Activated CD4-positive, alpha-beta T cell treated with anti-CD3 and anti-CD28 coated beads, Interleukin-2, amount 50 U/mL, for 24 hours (primary cell): ENCODE results near the gene ASPG.

ENCODE experiments used
- DNase-seq, 2 donors: peaks; one replicate each; pipeline ENCODE4 v3.0.0-alpha.2; 2020; ENCODE audit warnings: low read depth in 1 of 2, low spot score in 1 of 2

The ASPG gene

DNA sequence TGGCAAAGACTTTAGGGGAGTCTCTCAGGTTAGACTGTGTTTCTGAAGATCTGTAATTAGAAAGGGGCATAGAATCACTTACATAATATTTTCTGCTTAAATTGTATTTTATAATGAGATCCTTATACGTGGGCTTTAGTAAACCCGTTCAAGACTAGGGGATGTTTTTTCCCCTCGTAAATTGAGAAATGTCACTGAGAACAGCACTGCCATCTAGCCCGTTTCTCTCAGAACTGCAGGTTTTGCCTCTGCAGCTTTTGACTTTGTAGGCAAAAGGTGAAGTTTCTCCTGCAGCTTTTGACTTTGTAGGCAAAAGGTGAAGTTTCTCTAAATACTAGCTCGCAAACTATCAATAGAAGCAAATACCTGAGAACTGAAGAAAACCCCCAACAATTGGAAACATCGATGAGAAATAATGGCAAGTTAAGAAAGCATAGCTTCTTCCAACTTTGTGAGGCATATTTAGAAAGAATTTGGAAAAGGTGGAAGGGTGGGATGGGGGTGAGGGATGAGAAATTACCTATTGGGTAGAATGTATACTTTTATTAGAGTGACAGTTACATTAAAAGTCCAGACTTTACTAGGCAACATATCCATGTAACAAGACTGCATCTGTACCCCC is 9.9 kb upstream of the ASPG start:
- no peak for DNase-seq

- no peak for DNase-seq
These were observed 8.8 kb upstream of the ASPG start for GRCh38 chr14:104076743-104077142.

GRCh38 chr14:104078031-104078455 is 7.5 kb upstream of the ASPG start:
- peak; percentile 68 to 79 for DNase-seq

- DNase-seq: no peak
These were observed 4.9 kb upstream of the ASPG start for GRCh38 chr14:104080376-104081260.

DNA sequence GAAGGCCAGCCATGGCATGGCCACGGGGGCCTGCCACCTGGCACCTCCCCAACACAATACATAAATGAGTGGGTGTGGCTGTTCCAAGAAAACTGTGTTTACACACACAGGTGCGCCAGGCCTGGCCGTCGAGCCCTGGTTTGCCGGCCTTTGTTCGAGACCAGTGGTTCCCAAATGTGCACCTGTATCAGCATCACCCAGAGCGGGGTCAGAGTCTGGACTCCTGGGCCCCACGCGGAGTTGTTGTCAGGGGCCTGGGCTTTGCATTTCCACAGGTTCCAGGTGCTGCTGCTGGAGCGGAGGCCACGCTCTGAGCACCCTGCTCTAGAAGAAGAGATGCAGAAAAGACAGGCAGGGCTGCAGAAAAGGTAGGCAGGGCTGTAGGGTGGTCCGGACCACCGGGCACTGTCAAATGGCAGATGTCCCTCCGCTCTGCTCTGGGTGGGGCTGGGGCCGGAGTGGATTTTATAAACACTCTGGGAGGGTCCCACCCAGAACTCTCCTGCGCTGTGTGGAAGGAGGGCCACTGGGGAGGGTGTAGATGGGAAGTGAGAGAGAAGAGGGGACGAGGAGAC is 4.2 kb upstream of the ASPG start:
- DNase-seq: no peak

GRCh38 chr14:104081951-104082464 is 3.5 kb upstream of the ASPG start:
- DNase-seq: no peak

- no peak for DNase-seq
These were observed 2.7 kb upstream of the ASPG start for GRCh38 chr14:104082807-104083206.

DNA sequence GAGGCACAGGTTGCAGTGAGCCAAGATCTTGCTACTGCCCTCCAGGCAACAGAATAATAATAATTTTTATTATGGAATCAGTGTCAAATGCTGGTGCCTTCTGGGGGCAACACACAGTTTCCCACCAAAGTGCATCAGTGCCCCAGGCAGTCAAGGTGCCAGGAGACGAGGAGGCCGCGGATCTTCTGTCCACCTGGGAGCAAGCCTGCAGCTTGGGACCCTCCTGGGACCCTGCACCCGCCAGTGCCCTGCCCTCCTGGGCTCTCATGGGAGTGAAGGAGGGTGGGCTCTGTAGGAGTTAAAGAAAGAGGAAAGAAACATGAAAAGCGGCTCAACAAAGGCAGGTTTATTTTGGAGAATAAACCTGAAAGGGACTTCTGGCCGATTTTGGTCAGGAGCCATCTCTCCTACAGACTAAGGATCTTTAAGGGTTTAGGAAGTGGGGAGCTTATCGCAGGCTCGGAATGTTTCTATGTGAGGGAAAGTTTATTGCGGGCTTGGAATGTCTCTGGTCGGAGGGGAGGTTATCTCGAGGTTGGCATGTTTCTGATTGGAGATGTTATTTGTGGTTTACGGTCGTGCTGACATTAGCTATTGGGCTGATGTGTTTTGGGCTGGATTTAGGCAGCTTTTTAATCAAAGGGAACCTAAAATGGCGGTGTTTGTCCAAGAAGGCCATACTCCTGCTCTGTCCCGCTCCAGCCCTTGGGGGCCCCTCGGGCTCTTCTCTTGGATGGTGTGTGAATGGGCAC is 1.1 kb upstream of the ASPG start:
- DNase-seq: no peak

- DNase-seq: no peak
These were observed 345 bp downstream of the ASPG start for GRCh38 chr14:104085889-104086201.

DNA sequence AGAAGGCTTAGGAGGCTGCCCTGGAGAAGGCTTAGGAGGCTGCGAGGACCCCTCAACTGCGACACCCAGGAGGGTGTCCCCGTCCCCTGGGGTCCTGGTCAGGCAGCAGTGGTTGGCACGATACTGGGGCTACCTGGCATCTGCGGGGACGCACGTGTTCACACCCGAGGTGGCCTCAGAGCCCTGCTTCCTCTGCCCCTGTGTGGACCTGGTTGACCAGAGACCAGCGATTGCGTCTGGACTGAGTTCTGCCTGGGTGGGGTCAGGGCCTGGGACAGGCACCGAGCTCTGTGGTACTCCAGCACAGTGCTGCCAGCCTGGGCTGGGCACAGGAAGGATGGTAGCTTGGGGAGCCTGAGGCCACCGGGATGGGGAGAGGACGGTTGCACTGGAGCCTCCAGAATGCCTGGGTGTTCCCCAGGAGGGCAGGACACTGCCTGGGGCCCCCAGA is 735 bp downstream of the ASPG start:
- DNase-seq: no peak

DNA sequence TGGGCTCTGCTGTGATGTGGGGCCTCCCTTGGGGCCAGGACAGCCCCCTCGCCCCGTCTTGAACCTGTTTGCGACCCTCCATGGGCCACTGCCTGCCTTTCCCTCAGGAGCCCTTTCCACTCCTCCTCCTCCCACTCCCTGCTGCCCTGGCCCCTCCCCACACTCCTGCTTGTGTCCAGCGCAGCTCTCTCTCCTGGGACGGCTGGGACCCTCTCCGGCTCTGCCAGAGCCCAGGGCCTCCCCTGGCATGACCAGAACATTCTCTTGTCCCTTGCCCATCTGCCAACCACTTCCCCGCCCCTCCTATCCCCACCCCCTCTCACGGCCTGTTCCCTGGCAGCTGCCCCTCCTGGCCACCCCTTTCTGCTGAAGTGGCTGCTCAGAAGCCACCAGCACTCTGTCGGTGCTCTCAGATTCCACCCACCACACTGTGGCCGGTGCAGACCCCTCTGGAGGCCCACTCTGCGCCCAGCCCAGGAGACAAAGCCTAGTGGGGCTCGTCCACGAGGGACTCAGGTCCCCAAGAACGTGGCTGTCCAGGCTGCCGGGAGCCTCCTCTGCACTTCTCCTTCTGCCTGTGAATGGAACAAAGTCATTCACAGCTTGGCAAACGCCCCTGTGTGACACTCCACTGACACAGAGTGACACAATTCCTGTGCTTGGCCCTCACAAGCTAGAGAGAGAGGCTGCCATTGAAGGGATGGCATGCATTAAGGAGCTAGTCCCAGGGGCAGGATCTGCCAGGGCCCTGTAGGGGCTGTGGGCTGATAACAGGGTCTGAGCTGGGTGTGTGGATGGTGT is 1.4 kb downstream of the ASPG start:
- no peak for DNase-seq

DNA sequence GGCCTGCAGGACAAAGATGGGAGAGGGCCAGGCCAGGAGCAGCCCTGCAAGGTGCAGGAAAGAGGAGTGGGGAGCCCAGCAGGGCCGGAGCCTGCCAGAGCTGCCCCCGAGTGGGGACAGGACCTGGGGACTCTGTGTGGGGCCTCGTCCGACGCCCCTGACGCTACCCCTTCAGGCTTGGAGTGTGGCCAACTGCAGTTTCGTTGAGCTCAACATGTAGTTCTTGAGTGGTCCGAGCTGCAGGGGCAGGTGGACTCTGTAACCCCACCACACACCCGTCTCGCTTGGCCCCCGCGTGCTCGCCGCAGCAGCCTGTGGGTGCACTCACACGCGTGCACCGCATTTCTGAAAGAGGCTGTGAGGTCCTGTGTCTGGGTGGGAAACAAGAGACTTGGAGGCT is 2.0 kb downstream of the ASPG start:
- DNase-seq: no peak

- no peak for DNase-seq
These were observed 2.7 kb downstream of the ASPG start for GRCh38 chr14:104087981-104088850.

GRCh38 chr14:104090071-104090748 is 4.7 kb downstream of the ASPG start:
- no peak for DNase-seq

DNA sequence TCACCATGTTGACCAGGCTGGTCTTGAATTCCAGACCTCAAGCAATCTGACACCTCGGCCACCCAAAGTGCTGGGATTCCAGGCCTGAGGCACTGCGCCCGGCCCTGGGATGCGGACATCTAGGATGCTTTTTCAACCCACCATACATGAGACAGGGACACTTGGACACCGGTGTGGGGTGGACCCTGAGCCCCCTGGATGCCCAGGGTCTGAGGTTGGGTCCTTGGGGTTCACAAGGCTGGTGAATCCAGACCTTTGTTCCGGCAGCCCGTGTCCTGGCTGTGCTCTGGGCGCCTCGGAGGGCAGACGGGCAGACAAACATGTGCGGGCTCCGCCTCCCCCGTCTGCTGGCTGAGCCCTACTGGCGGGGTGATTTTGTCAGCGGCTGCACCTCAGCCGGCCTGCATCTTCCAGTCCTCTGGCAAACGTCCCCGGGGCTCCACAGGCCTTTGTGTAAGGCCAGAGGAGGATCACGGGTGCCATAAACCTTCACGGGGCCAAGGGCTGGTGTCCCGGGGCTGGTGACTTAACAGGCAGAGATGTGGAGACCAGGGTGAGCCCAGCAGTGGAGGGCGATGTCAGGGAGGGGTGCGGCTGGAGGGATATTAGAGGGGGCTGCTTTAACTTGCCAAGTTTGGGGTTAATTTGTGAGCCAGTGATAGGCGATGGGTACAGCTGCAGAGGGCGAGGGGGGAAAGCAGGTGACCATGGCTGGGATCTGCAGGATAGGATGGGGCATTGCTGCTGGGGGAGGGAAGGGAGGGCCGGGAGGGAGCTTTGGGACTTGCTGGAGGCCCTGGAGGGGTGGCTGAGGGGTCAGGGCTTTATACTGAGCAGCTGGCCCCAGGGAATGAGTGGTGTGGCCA is 5.8 kb downstream of the ASPG start:
- DNase-seq: no peak

DNA sequence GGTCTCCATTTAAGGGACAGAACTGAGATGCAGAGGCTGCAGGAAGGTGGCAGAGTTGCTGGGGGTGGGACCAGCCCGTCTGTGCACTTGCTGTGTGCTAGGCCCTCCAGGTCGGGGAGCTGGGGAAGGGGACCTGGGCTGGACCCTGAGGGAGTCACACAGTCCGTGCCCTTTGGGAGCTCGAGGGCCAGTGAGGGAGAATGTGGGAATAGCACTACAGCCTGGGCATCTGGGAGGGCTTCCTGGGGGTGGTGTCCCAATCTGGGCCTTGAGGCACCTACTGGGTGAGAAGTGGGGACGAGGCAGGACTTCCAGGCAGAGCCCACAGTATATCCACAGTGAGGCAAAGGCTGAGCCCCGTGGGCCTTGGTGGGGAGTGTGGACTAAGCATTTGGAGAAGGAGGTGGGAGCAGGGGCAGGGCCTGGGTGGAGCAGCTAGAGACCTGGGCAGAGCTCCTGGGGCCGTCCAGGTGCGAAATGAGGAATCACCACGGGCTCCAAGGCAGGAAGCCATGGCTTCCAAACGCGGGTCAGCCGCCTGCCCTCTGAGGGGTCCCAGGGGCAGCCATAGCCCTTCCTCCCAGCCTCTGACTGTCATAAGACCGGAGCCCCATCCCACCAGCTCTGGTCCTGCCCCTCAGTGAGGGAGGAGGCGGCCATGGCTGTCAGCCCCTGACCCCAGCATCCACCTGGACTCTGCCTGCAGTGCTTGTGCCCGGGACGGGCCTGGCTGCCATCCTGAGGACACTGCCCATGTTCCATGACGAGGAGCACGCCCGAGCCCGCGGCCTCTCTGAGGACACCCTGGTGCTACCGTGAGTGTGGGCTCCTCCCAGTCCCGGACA is 6.6 kb downstream of the ASPG start:
- DNase-seq: no peak

- no peak for DNase-seq
These were observed 7.4 kb downstream of the ASPG start for GRCh38 chr14:104092931-104093365.
